NCI-H187 treated with DMSO at 0.1 percent for 48 hours (cell line): Measurements from ENCODE around the gene HIGD1A.

Experiments
- DNase-seq: peaks from one replicate; lab custom pipeline; 2025; lab: John Stamatoyannopoulos, UW

Gene HIGD1A

DNA sequence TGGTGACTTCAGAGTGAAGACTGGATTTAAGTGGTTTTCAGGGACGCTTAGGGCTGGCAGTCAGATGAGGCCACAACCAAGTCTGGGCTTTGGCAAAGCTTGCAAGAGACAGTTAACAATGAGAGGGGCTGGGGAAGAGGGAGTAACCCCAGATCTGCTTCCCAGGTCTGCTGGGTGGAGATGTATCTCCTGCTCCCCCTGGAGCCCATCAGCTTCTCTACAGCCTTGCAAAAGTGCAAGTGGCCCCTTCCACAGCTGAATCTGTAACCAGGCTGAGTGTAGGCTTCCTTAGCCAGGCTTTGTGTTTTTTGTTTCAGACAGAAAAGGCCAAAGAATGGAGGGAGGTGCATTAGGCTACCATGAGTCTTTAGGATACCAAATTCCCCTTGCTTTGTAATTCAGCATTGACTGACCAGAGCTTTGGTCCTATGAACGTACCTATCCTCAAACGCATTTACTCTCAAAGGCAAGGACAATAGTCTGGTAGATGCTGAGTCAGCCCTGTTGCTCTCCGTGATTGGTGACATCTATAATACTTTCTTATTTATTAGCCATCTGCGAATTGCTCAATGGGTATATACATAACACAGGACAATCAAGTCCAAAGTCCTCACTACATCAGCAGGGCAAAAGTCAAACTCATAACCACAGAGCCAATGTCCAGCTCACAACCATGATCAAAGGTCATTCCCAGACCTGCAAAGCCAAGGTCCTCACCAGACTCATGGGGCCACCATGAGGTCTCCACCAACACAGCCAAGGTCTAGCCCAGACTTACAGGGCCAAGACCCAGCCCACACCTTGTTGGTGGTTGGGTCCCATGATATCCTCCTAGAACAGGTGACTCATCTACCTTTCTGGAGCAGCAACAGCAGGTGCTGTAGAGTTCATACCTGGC lies 48.4 kb downstream of the HIGD1A start:
- DNase-seq, result no peak

DNA sequence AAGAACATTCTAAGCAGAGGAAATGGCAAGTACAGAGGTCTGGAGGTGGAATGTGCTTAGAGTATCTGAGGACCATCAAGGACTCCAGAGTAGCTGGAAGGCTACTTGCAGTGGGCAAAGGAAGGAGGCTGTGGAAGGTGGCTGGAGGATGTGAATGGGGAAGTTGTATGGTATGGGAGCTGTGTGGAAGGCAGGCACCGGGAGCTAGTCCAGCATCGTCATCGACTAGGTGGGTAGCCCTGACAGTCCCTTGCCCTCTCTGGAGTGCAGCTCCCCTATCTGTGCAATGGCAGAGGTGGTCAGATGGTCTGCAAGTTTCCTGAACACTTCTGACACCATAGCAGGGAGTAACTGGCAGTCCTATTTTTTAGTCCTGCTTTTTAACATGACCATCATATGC lies 50.5 kb downstream of the HIGD1A start:
- no peak for DNase-seq

DNA sequence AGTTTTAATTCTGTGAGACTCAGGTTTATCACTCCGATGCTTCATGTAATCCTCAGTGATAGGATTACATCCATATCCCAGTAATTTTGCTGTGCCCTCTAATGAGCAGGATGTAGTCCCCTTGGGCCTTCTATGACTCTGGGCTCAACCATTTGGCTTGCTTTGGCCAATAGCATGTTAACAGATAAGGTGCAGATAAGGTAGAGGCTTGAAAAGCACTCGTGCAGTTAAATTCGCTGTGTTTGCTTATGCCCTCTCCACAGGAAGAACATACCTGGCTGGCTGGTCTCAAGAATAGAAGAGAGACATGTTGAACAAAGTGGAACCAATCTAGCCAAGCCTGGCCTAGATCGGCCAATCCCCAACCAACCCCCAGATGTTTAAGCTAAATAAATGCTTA lies 51.3 kb downstream of the HIGD1A start:
- DNase-seq, result no peak

DNA sequence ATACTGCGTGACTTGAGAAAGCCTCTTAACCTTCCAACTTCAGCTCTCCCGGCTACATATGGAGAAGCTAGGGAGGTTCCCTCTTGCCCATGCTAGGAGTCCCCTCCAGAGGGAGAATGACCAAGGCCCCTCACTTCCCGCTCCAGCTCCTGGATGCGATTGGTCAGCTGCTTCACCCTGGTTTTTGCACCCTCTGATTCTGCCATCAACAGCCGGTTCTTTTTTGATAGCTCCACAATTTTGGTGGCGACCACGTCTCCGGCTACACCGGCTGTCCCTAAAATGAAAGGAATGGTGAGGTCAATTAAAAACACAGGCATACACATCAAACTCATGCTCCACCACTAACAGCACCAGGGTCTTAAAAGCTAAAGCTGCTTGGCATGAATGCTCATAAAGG lies 51.8 kb downstream of the HIGD1A start:
- DNase-seq, result no peak

DNA sequence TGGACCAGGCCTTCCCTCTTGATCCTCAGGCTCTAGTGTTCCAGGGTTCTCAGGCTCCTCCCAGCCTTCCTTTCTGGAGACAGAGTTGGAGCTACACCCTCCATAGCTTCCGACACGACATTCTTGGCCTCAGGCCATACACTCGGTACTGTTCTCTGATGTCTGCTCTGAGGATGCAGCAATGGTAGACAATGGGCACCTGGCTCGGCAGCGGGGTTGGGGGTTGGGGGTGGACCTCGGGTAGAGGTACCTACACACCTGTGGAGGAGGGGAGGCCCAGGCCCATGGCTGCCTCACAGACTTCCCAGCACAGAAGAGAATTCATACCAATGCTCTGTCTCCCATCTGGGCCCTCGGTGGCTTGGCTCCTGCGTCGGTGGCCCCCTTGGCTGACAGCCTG lies 52.7 kb downstream of the HIGD1A start:
- no peak for DNase-seq

DNA sequence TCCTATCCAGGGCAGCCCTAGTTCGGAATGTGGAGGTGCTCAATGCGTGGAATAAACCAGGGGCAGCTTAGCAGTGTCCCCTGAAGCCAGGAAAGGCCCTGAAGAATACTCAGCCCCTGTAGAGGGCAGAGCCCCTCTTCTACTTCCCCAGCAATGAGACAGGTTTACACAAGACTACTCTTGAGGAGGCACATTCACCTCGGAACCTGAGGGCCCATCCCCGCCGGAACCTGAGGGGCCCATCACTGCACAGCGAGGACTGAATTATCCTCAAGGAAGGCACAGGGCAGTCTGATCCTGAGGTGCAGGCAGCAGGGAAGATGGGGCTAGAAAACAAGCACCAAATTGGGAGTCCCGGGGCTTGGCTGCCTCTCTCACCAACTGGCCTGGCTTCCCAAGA lies 53.5 kb downstream of the HIGD1A start:
- no peak for DNase-seq

DNA sequence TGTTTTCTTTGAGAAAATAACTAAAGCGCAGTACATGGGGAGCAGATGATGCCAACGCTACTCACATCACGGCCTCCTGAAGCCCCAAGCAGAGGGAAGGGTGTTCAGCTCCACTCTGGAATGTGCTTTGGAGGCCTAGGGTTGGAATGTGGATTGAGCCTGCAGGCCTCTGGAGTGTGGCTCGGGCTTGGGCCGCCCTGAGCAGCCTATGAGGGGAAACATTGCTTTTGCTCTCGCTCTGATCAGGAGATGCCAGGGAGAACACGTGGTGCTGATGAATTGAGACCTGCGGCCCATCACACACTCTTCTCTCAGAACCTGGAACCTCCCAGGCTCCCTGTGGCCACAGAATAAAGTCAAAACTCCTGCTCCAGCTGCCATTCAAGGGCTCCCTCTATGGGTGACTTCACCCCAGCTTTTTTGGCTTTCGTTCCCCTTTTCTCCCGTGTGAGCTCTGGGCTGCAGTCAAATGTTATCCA lies 54.5 kb downstream of the HIGD1A start:
- no peak for DNase-seq

DNA sequence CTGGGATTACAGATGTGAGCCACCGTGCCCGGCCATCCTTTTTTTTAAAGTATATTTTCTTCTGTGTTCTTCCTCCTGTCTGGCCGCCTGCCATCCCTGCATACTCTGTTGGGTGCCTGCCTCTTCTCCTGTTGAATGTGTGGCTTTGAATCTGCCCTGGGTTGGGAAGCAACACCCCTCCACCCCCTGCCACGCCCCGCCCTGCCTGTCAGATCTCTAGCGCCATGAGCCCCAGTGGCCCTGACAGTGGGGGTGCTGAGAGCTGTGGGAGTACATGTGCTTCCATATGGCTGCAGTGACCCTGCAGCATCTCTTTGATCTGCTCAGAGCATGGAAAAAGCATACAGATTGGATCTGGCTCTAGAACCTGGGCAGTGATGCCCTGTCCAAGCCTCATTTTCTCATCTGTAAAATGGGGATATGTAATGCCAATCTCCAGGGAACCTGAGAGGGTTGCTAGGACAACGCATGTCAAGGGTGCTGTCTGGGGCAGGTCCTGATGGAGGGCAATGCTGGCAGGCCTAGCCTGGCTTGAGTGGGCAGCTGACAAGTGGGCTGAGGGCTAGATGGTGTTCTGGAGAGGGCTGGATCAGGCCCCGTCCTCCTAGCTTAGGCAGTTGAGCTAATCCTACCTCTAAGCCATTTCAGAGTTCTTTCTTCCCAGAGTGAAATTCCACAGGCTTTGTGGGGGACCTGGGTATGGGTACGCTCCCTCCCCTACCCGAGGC lies 55.1 kb downstream of the HIGD1A start:
- no peak for DNase-seq

DNA sequence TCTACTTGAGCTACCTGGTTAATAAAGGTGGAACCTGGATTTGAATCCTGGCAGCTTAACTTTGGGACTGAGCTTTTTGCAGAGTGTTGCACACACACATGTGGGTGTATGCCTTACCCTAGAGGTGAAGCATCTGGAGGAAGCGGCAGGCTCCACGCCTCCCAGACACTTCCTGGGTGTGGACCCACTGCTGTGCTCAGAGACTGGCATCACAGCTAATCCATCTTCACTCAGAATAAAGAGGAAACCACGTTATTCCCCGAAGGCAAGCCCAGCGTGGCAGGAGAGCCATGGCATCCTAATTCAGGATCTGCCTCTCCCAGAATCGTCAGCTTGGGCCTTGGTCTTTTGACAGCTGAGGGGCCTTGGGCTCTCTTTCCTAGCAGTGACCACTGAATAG lies 56.7 kb downstream of the HIGD1A start:
- DNase-seq, result no peak

DNA sequence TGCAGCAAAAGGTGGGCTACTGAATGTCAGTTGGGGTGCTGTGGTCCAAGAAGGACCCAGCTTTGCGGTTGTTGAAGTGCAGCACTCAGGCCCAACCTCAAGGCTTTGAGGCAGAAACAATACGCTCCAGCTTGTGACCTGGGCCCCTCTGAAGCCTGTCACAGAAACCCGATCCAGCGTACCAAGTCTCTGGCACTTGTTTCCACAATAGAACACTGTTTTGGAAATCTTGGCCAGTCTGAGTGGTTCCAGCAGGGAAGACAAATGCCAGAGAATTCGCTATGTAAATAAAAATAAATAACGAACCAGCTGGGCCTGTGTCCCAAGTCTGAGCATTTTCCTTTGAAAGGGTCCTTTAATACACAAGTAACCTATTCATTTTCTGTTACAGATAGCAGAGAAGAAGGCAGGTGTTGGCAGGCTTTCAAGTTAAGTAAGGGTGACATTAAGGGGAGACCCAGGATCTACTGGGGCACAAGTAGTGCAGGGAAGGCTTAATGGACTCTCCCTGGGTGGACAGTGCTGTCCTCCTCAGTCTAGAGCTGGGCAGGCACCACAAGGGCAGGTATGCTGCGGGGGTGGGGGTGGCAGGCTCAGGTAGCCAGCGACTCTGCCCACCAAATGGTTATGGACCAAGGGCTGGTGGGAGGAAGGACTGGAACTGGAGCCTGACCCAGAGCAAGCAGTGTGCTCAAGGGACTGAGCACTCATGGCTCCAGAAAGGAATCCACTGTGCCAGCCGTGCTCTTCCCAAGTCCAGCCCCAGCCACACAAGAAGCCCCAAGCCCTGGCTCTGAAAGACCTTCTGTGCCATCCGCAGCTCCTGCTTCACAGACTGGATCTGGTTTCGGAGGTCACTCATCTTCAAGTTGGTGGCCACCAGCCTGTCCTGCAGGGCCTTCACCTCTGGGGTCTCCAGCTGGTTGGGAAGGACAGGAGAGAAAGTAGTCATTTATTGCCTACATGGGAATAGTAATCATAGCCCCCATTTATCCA lies 57.5 kb downstream of the HIGD1A start:
- no peak for DNase-seq

DNA sequence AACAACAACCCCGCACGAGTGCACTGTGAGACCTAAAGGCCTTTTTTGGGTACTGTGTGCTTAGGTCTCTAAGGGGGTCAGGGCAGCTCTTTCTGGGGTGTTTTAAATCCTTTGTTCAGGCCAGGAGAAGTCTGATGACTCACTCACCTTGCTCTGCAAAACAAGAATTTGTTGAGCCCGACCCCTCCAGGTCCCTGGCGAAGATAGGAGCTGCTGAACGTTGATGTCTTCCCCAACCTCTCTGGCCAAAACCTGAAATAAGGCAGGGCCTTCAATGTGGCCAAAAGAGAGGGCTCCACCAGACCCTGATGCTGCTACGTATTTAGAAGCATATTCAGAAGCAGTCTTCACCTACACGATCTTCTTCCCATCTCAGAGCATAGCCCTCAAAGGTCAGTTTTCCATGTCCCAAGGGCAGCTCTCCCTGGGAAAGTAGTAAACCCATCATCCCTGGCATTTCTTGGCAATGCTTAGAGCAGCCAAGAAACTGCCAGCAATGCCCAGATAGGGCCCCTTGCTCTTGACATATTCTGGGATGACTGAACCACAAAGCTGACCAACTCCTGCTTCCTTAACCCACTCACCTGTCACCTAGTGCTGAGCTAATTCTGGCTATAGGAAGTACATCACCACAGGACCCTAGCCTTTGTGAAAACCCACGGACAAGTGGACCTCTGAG lies 58.4 kb downstream of the HIGD1A start:
- no peak for DNase-seq

DNA sequence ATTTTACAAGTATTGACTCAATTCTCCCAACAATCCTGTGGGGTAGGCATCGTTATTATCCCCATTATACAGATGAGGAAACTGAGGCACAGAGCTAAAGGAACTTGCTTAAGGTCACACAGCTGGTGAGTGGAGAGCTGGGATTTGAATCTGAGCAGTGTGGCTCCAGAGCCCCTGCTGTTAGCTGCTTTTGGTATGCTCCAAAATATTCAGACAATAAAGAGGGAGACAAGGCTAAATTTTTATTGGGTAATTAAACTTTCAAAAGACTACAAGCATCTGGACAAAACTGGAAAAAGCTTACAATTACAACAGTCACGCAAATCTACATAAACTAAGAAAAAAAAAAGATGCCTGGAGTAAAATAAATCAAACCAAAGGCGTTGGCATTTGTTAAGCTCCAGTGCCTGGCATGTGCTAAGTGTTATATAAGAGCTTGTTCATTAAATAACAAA lies 59.0 kb downstream of the HIGD1A start:
- DNase-seq, result no peak

DNA sequence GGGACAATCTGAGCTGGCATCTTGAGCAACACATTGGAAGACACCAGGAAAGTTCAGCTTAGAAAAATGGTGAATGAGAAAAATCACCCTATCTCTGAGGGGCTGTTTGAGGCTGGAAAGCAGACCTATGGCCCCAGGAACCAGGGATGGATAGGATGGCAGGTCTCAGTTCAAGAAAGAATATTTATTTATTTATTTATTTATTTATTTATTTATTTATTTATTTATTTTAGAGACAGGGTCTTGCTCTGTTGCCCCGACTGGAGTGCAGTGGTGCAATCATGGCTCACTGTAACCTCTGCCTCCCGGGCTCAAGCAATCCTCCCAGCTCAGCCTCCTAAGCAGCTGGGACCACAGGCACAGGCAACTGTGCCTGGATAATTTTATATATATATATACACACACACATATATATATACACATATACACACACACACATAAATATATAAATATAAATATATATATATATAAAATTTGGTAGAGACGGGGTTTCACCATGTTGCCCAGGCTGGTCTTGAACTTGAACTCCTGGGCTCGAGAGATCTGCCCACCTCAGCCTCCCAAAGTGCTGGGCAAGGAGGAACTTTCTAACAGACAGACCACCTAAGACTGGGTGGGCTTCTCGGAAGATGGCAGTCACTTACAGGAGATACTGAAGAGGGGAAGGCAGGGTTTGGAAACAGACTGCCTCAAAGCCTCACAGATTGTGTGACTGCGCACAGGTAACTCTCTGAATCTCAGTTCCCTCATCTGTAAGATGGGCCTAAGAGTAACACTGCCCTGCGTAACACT lies 60.9 kb downstream of the HIGD1A start:
- DNase-seq, result no peak

DNA sequence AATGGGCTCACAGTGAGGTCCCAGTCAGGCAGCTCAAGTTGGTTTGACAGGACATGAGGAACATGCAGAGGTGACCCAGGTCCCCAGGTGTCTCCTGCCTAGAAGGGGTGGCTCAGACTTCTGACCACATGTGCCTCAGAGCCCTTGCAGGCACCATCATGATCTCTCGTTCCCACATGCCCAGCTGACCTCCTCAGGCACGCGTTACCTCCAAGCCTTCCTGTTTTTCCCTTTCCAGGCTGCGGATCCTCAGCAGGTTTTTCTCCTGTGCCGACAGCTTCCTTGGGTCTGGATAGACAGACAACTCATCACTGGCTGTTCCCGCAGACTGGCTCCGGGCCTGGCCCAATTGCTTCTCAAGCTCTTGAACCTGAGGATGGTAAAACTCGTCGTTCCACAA lies 61.6 kb downstream of the HIGD1A start:
- no peak for DNase-seq

DNA sequence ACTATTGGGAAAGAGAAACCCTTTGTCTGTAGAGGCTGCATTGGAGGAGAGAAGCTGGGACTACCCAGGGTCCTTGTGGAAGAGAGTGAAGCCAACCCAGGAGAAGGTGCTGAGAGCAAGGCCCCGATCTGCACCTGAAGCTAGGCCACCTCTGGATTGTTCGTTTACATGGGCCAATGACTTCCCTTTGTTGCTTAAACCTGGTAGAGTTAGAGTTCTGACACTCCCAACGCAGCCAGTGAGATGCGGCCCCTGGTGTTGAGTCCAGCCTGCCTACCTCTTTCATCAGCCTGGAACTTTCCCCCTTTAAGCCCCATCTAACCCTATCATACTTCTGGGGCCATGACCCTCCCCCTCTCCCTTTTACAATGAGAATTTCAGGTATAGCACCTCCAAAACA lies 62.0 kb downstream of the HIGD1A start:
- no peak for DNase-seq

DNA sequence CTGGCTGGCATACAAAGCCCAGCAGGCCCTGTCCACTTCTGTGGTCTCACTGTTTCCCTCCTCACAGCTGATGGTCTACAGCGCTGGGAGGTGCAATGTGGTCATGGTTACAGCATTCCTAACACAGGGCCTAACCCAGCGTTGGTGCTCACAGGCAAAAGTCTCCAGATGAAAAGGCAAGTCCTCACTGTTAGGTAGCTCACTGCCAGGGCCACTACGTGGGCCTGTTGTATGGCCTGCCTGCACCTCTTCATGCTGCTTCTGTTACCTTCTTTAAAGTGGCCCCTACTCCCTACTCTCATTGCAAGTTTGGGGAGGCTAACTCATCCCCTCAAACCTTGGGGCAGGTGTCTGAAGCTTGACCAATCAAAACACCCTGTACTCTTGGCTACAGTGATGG lies 62.5 kb downstream of the HIGD1A start:
- DNase-seq, result no peak

DNA sequence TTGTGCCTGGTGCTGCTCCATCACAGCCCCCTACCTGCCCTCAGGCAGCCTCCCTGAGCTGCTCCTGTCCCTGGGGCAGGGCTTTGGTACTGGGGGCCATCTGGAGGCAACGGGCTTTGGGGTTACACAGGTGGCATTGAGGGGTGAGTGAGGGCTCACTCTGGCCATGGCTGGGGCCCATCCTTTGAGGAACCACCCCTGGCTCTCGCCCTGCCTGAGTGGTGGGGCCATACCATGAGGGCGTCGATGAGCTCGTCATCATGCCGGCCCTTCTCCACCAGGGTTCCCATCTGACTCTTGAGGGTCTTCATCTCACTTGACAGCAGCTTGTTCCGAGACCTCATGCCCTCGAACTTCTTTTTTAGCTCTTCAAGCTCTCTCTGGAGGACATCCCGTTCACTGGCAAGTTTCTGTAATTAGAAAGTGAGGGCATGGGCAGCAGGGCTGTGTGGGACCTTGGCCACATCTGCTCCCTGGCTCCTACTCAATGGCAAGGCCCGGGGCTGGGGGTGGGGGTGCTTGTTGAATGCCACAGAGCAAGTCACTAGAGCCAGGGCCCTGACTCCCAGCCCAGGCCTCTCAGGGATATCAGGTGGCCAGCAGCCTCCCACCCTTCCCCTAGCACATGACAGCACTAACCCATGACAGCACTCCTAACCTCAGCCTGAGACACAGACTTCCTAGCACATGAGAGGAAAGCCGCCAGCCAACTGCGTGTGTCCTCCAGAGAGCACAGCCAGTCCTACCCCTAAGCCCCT lies 64.7 kb downstream of the HIGD1A start:
- DNase-seq, result no peak

DNA sequence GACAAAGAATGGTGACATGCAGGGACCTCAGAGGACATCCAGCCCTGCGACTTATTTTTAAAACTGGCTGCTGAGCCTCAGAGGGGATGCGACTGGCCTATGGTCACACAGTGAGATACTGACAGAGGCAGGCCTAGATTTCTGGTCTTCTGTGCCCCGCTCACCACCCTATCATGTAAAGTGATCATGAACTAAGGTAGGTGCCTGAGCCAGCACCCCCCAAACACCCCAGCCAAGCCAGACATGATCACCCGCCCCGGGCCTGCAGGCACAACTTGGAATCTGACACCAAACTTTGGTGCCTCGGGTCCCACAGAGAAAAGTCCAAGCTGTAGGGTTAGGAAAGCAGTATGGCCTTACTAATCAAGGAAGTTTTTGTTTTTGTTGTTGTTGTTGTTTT lies 67.8 kb downstream of the HIGD1A start:
- DNase-seq, result no peak

DNA sequence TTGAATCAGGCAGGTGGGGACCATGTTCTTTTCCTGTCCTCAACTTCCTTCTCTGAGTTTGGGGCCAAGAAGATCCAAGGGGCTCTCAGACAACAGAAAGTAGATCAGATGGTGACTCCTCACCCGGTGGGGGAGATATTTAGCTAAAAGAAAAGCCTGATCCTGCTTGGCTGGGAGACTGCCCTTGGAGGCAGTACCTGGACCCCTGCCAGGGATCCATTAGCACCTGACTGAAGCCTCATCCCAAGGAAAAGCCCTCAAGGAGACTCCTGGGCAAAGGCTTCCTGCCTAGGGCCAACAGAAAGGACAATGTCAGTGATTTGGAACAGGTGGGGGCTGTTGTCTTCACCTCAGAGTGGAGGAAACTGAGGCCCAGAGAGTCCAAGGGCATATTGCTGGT lies 68.2 kb downstream of the HIGD1A start:
- no peak for DNase-seq

DNA sequence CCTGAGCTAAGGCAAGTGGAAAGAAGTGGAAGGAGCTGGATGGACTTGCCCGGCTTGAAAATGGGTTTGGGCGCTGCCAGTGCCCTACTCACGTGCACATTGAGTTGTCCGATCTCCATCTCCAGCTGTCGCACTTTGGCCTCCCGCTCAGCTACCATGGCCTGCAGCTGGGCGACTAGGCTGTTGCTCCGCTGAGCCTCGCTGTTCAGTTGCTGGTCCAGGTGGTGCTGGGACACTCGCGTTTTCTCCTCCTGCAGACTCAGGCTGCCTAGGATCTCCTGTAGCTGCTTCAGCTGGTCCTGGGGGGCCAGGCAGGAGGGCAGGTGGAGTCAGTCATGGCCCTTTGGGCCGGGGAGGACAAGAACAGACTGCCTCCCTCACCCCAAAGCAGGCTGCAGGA lies 68.7 kb downstream of the HIGD1A start:
- no peak for DNase-seq
